HG02973 (cell line): ENCODE data around the gene RAX.
"Not testable (repeated sequence)": the region's sequence is repeated elsewhere in the genome, so short reads cannot be mapped to it uniquely, and the experiment has no call there.

Experiments used
- ATAC-seq: cut with Tn5 transposase; IDR thresholded peaks from one replicate; pipeline ENCODE4 v1.9.1; 2021; ENCODE audit warnings: moderate library complexity; ENCODE audit not compliant: unreplicated experiment

The RAX gene

DNA sequence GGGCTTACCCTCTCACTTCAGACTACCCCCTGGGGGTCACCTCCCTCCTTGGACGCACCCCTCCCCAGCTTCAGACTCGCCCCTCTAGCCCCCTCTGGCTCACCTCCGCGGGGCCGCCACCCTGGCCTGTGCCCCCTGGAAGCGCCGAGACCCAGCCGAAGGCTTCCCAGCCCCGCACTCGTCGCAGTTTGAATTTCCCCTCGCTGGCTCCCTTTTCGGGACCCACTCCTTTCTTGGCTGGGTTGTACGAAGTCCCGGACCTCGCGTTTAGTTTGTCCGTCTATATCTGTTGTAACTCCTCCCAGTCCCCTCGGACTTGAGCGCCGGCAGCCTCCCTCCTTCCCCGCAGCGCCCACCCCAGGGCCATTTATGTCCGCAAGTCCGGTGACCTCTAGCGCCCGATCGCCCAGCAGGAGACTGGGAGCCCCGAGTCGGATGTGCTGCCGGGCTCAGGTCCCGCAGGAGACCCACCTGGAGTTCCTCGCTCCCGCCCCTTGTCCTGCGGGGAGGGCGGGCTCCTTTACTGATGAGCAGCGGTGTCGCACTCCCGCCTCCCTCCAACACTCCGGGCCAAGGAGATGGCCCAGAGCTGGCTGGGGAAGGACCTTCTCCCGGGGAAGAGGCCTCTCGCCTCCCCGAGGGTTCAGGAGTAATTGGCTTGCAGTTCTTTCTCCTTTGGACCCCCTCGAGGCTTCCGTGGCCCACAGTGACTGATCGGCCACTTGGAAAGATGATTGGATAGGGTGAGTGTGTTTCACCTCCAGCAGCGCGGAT, 692 bp upstream of the RAX start:
- no peak for ATAC-seq

DNA sequence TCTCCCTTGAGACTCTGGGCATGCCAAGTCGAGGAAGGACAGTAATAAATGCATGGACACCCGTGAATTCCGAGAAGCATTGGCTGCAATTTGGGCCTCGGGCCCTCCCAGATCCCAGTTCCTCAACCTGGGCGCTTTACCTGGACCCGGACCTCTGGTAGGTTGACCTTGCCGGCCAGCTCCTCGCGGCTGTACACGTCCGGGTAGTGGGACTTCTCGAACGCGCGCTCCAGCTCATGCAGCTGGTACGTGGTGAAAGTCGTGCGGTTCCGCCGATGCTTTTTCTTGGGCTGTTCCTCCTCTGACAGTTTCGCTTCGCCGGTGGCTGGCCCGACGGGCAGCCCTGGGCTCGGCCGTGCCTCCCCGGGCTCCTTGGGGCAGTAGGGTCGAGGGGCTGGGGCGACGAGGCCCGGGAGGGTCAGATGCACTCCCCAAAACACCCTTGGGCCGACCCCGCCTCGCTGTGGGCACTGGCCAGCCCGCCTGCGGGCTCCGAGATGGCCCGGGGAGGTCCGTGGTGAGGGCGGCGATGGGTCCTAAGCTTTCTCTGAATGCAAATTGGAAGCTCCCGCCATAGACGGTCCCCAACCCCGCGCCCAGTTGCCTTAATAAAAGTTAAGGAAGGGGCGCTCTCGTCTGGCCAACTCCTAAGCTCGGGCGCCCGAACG, 899 bp downstream of the RAX start:
- no peak for ATAC-seq

DNA sequence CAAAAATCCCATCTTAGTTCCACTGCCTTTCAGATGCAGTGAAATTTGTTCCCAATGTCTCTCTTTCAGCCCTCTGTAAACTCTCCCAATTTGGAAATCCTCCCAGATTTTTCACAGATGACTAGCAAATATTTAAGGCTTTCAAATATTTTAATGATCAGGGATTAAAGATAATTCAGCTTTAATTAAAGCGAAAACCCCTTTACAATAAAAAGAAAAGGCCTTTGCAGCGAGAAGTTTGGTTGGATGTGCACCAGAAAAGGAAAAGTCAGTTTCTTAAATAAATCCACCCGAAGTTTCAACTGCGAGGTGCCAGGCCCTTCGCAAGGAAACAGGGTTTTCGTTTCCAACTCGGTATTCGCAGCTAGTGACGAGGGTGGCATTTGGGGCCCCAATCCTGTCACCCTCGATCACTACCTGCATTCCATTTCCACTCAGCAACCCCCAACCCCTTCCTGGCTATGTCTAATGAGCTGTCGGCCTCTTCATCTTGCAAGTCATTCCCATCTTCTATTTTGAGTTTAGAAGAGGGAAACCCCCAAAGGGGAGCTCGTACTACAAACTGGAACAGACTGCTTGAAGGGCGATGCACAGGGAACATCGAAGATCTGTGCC, 1.5 kb downstream of the RAX start:
- no peak for ATAC-seq

DNA sequence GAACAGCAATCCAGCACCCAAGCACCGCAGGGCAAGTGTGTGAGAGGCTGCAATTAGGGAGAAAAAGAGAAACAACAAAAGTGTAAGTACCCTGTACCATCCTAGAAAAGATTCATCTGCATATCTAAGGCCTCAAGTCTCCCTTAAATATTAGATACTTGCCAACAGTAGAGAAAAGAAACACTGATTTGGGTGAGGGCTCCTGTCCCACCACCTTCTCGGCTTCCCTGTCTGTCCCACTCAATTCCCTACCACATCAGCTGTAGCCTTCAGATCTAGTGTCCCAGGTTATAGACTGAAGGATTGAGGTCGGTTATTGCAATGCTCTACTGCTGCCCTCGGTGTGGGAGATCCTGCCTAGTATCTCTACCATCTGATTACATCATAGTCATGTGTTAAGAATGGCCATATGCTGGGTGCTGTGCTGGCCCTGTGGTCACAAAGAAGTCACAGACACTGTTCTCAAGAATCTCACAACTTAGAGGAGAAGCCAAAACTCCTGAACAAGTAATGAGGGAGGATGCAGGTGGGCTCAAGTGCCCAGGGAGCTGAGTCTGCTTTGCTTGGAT, 2.5 kb downstream of the RAX start:
- no peak for ATAC-seq

DNA sequence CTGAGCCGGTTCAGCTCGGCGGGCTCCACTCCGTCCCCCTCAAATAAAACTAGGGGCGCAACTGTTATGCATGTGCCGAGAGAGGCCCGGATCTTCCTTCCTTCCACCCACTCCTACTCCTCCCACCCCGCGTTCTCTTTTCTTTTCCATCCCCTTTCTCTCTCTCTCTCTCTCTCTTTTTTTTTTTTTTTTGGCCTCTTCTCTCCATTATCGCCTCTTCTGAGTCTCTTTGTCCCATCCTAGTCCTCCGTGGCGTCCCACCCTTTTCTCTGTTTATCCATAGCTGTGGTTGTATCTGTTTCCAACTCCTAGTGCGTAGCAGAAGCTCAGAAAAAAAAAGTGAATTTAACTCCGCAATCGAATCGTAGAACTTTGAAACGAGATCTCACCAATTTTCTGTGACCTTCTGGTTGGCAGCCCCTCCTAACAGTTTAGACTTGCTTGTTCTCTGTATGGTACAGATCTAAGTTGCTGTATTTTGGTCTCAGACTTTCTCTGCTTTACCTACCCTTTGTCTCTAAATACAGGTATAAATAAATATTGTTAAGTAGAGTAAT, 3.6 kb downstream of the RAX start:
- no peak for ATAC-seq

DNA sequence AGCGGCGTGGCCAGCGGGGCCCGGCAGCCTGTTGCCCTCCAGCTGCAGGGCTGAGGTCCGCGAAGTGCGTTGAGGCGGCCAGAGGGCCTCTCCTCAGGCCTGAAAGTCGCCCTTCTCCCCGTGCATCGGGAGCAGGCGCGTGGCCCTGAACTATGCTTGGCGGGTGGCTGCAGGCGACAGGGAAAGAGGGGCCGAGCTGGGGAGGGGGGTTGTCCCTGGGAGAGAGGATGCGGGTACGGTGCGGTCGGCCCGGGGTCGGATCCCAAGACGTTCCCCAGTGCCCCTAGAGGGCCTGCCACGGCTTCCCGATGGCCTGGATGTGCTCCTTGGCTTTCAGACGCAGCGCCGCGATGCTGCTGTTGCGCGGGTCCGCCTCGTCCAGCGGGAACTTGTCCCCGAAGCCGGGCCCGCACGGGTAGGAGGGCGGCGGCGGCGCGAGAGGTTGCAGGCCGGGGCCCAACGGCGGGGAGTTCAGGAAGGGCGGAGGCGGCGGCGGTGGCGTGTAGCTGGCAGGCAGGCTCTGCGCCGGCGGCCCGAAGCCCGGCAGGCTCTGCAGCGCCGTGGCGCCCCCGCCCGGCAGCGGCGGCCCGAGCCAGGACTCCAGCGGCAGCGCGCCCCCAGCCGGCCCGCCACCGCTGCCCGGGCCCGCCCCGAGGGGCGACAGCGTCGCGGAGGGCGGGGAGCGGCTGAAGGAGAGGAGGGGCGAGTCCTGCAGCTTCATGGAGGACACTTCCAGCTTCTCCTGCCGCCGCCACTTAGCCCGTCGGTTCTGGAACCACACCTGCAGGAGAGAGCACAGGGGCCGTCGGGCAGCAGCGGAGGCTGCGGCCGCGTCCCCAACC, 4.3 kb downstream of the RAX start:
- ATAC-seq = no peak

DNA sequence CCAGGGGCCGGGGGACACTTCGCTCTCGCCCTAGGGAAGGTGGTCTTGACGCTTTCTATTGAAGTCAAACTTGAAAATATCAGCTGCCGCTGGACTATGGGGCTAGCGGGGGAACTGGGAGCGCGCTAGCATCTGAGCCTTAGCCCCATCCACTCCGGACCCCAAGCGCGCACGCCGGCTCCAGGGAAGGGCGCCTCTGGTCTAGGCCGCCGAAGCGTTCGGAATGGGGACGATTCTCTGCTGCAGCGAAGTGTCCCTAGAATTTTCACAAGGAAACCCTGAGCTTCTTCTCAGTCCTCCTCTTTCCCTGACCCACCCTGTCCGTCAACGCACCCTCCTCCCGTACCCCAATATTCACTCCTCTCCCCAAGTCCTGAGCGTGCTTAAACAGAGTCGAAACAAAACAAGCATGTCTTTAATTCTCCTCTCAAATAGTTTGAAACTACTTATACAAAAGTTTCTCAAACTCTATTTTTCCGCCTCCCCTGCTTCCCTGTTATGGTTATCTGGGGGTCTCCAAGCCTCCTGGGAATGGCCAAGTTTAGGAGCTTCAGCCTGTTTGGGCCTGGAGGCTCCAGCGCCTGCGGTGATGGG, 5.0 kb downstream of the RAX start:
- ATAC-seq = no peak

DNA sequence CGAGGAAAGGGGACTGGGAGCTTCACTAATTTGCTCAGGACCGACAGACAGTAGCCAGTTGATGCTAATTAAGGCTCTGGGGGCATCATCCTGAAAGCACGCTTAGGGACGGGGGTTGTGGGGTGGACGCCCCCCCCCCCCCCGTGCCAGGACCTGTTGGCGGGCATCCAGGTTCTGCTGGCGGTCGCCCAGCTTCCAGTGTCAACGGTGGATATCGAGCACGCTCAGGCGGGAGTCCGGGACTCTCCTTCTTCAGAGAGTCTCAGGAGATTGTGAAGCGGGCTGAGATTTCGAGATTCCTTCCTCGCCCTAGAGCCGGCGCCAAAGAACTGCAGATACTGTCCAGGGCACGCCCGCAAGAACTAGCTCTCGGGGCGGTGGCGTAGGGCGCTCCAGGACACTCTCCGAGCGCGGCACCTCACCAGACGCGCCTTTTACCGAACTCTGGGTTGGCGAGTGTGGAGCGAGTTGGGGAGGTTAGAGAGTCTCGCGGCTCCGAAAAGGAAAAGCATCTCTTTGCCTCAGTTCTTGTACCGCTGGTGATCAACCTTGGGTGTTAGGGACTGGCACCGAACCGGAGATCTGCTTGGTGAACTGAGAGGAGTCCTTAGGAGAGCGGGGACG, 5.6 kb downstream of the RAX start:
- ATAC-seq = no peak

DNA sequence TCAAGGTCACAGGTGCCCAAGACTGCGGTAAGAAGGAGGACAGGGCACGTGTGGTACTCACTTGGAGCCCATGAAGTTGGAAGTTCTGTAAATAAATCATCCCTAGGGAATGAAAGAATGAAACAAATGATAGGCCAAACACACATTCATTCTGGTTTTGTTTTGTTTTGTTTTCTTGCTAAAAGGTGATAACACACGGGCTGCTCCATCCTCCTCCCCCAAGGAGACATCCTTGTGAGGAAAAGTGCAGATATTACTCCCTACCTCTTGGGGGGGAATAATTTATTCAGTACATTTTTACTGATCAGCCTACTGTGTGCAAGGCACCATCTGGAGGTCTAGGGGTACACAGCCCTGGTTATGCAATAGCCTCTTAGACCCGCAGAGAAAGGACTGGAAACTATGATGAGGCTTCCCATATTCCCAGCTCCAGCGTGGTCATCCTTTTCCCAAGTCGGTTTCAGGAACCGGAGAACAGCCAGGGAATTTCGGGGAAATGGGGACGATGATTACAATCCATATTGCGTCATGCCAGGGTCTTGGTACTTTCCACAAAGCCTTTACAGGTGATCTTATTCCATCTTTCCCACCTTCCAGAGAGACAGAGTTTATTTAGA, 6.3 kb downstream of the RAX start:
- ATAC-seq = no peak

DNA sequence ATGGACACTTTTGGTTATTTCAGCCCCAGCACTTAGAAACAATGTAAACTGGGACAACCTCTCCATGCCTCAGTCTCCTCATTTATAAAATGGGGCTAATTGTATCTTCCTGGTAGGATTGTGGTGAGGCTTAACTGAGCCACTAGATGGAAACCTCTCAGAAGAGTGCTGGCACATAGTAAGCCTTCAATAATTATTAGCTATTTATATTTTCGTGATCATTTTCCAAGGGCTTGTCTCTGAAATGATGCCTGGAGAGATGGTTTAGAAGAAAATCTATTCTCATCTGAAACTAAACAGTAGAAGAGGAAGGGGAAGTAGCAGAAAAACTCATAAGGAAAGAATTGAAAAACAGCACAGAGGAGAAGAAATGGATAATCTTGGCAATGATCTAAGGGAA, 6.8 kb downstream of the RAX start:
- ATAC-seq = no peak

DNA sequence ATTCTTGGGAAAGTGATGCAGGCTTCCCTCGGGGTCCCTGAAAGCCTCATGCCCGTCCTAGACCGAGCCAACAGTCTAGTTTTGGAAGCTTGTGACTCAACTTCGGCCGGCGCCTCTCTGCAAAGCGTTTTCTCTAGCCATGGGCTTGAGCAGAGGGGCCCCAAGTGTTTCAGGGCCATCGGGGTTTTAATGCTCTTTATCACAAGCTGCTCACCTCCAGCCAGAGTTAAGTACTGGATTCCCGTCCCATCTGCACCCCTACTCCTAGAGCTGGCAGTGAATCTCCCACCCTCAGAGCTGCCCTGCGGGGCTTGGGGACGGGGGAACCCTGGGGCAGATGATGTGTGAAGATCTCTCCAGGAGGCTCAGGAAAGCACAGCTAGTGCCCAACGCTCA, 7.3 kb downstream of the RAX start:
- ATAC-seq = no peak

DNA sequence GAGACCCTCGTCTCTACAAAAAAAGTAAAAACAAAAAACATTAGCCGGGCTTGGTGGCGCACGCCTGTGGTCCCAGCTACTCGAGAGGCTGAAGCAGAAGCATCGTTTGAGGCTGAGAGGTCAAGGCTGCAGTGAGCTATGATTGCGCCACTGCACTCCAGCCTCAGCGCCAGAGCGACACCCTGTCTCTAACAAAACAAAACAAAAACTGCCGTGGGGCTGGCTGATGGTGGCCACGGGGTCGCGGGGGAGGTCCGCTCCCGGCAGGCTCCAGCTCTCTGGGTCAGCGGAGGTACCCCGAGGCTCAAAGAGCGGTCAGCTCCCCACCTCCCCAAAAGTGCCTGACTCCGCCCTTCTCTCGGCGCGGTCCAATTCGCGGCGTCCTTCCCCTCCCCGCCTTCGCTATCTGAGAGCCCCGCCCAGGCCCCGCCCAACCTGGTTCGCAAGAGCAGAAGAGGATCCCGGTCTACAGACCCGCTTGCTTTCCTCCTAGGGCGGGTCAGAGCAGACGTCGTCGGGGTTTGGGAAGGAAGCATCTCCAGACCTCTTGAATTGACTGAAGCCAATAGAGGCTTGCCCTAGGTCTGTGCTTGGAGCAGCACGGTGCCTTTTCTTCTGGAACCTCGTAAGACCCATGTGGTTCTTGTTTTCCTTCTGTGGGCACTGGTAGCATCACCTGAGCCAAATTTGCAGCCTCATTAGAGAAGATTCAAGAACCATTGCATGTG, 7.8 kb downstream of the RAX start:
- peak; percentile 60 for ATAC-seq

DNA sequence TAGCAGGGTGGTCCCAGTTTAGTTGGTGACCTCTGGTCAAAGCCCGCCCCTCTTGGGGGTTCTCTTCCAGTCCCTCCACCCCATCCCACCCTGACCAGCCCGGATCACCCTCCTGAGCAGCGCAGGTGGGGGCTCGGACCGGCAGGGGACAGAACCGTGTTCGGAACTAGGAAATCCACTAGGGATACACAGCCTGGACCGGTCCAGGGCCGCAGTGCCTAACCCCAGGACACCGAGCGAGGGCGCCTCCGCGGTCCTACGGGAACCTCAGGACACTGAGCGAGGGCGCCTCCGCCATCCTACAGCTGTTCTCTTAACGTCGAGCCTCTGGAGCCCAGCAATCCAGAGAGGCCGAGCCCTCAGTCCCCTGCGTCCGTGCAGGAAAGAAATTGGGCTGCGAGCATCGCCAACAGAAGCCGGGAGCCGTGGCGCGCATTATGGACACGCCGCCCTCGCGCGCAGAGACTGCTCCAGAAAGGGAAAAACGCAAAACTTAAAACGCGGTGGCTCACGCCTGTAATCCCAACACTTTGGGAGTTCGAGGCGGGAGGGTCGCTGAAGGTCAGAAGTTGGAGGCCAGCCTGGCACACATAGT, 8.5 kb downstream of the RAX start:
- ATAC-seq = no peak

DNA sequence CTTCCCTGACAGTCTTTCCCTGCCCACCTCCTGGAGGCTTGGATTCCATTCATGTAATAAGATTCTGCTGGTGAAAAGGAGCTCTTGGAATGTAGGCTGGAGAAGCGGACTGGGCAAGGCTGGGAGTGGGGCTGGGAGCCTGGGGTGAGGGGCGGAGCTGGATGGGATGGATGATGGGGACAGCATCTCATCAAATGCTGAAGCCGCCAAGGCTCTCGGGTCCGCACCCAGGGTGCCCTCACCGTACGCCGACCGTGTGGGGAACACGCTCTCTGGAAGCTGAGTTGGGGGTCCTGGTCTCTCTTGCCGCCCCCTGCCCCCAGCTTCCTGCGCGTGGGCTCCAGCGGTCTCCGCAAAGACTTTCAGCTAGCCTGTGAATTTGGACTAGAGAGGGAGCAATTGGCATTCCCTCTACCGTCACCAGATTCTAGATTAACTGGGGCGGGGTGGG, 9.1 kb downstream of the RAX start:
- no peak for ATAC-seq

DNA sequence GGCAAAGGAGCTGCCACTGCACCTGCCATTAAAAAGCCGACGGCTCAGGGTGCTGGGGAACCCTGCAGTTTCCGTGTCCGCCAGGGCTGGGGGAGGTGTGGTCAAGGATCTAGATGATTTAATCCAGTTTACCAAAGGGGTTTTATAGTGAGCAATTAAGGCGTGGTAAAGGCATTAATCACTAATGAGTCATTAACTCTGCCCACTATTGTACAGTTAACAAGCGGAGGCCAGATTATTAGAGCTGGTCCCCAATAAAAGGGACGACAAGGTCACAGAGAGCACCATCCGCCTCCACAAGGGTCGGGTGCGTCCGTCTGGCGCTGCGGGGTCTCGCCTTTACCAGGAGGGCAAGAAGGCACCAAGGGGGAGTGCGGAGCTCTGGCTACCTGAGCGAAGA, 9.6 kb downstream of the RAX start:
- no peak for ATAC-seq

DNA sequence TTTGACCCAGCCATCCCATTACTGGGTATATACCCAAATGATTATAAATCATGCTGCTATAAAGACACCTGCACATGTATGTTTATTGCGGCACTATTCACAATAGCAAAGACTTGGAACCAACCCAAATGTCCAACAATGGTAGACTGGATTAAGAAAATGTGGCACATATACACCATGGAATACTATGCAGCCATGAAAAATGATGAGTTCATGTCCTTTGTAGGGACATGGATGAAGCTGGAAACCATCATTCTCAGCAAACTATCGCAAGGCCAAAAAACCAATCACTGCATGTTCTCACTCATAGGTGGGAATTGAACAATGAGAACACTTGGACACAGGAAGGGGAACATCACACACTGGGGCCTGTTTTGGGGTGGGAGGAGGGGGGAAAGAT, 11.0 kb downstream of the RAX start:
- not testable (repeated sequence) for ATAC-seq

DNA sequence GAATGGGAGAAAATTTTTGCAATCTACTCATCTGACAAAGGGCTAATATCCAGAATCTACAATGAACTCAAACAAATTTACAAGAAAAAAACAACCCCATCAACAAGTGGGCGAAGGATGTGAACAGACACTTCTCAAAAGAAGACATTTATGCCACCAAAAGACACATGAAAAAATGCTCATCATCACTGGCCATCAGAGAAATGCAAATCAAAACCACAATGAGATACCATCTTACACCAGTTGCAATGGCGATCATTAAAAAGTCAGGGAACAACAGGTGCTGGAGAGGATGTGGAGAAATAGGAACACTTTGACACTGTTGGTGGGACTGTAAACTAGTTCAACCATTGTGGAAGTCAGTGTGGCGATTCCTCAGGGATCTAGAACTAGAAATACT, 11.4 kb downstream of the RAX start:
- not testable (repeated sequence) for ATAC-seq

DNA sequence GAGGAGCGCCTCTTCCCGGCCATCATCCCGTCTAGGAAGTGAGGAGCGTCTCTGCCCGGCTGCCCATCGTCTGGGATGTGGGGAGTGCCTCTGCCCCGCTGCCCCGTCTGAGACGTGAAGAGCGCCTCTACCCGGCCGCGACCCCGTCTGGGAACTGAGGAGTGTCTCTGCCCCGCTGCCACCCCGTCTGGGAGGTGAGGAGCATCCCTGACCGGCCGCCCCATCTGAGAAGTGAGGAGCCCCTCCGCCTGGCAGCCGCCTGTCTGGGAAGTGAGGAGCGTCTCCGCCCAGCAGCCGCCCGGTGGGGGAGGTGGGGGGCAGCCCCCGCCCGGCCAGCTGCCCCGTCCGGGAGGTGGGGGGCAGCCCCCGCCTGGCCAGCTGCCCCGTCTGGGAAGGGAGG, 17.8 kb downstream of the RAX start:
- not testable (repeated sequence) for ATAC-seq
